NCI-H2107 (cell line): Measurements from ENCODE around the gene SNORC.

Experiments used
- DNase-seq: peaks from one replicate; lab custom pipeline; 2025; lab: John Stamatoyannopoulos, UW

The SNORC gene

DNA sequence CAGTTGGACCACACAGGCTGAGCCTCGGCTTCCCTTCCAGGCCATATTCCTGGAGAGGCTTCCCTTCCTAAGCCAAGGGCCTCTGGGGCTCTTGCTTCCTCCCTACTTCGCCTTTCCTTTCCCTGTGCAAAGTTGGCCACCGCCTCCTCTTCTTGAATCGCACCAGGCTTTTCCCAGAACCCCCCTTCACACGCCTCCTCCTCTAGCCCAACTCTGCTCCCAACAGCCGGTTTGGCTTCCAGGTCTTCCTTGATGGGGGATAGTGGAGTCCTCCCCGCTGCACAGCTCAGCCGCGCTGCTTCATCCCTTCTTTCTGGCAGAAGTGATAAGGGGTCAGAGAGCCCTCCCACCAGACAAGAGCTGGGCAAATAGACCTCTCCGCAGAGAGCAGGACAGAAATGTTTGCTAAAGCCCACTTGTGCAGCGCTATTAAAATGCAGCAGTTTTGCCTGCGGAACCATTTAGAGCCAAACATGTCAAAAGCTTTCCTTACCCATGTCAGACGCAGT, 56.4 kb downstream of the SNORC start:
- DNase-seq, result no peak

DNA sequence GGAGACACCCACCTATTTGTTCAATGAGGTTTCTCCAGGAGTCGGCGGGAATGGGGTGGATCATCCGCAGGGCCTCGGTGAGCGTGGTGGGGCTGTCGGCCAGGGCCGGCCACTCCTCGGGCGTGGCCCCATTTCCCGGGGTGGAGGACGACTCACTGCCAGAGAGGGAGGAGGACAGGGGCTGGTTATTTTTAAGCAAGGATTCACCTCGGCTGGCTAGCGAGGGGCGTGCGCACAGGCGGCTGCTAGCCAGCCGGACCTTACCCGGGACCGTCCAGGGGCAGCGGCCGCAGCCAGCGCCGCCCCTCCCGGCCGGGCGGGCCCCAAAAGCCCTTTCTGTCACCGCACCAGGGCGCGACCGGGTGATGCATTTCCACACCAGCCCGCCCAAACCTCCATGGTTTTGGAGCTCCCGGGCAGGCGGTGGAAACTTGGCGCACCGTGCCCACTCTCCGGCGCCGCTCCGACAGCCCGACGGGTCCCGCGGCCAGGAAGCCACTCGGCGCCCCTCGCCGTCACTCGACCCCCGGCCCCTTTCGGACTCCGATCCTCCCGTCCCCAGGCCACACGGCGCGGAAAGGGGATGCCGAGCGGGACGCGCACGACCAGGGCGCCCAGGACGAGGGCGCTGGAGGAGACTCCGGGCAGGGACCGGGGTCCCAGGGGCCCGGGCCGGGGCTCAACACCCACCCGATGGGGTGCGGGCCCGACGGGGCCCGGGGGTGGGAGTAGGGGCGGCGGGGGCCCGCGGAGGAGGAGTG, 57.1 kb downstream of the SNORC start:
- DNase-seq, result no peak

DNA sequence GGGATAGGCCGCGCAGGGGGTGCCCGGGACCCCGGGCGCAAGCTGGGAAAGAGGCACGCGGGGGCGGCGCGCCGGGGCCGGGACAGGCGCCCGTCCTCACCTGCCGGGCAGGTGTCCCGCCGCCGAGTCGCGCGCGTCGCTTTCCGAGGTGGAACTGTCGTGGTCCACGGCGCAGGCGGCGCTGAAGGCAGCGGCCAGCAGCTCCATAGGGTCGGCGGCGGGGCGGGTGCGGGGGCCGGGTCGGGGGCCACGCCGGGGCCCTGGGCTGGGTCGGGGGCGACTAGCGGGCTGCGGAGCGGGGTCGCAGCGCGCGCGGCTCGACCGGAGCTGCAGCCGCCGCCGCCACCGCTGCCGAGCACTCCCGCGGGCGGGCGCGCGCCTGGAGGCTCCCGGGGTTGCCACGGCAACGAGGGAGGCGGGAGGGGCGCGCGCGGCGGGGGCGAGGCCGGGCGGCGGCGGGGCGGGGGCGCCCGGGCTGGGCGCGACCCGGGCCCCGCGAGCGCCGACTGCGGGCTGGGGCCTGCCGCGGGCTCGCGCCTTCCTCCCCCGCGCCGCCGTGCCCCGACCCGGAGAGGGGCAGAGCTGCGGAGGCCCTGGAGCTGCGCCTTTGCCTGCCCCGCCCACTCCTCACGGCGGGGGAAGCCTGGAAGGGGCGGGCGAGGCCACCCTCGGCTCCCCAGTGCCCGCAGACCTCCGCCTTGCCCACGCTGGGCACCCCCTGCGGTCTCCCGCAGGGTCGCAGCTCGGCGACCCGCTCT, 57.9 kb downstream of the SNORC start:
- DNase-seq, result no peak
